Adipocyte (in vitro differentiated cells): ENCODE data around the gene PEX13.
"Not testable (repeated sequence)": the region's sequence is repeated elsewhere in the genome, so short reads cannot be mapped to it uniquely, and the experiment has no call there.

ENCODE experiments used
- DNase-seq: peaks from one replicate; pipeline ENCODE4 v3.0.0-alpha.2; 2015; ENCODE audit warnings: low read depth
- H3K27me3 ChIP-seq: replicated peaks from 2 replicates; pipeline ENCODE4 v1.7.0; 2013; ENCODE audit warnings: mild to moderate bottlenecking, low read length, moderate library complexity; ENCODE audit not compliant: control insufficient read depth, insufficient read depth
- H3K36me3 ChIP-seq: 2 replicates; pipeline ENCODE4 v1.7.0; 2013; ENCODE audit warnings: low read length, mild to moderate bottlenecking, moderate library complexity; ENCODE audit not compliant: control insufficient read depth, insufficient read depth, severe bottlenecking
- H3K4me1 ChIP-seq: 2 replicates; pipeline ENCODE4 v1.7.0; 2013; ENCODE audit warnings: mild to moderate bottlenecking, low read length, moderate library complexity; ENCODE audit not compliant: control insufficient read depth, insufficient read depth
- H3K4me3 ChIP-seq: 2 replicates; pipeline ENCODE4 v1.7.0; 2013; ENCODE audit warnings: mild to moderate bottlenecking, low read length, moderate library complexity
- H3K9ac ChIP-seq: 2 replicates; pipeline ENCODE4 v1.7.0; 2013; ENCODE audit warnings: mild to moderate bottlenecking, low read length, moderate library complexity
- H3K9me3 ChIP-seq: 2 replicates; pipeline ENCODE4 v1.7.0; 2013; ENCODE audit warnings: mild to moderate bottlenecking, low read length, moderate library complexity; ENCODE audit not compliant: control insufficient read depth

Gene PEX13

DNA sequence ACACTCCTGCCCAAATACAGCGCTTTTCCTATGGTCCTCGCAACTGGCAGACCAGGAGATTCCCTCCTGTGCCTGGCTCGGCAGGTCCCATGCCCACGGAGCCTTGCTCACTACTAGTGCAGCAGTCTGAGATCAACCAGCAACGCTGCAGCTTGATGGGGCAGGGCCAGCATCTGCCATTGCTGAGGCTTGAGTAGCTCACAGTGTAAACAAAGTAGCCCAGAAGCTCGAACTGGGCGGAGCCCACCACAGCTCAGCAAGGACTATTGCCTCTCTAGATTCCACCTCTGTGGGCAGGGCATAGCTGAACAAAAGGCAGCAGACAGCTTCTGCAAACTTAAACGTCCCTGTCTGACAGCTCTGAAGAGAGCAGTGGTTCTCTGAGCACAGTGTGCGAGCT, 17.1 kb downstream of the PEX13 start:
- DNase-seq, H3K9me3 ChIP-seq, H3K27me3 ChIP-seq, H3K4me3 ChIP-seq, H3K9ac ChIP-seq, H3K4me1 ChIP-seq: not testable (repeated sequence)
- peaks cover 40% of the 10 kb centered on the region for H3K36me3 ChIP-seq

DNA sequence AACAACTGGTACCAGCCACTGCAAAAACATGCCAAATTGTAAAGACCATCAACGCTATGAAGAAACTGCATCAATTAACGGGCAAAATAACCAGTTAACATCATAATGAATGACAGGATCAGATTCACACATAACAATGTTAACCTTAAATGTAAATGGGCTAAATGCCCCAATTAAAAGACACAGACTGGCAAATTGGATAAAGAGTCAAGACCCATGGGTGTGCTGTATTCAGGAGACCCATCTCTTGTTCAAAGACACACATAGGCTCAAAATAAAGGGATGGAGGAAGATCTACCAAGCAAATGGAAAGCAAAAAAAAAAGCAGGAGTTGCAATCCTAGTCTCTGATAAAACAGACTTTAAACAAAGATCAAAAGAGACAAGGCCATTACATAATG, 19.1 kb downstream of the PEX13 start:
- not testable (repeated sequence) for H3K27me3 ChIP-seq

DNA sequence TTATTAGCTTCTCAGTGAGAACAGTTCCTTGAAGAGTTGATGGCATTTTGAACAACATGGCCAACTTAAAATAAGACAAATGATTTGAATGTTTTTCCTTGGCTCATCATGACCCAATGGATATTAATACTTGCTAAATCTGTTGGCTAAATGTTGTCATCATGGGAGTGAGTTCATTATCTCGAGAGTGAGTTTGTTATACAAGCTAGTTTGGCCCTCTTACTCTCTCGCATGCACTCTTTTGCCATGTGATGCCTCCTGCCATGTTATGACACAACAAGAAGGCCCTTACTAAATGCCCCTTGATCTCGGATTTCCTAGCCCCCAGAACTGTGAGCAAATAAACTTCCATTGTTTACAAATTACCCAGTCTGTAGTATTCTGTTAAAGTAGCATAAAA, 25.3 kb downstream of the PEX13 start:
- no peak overlapping the region for H3K9ac ChIP-seq
- no peak for DNase-seq
- H3K27me3 ChIP-seq: no peaks in the 10 kb centered on the region
- H3K9me3 ChIP-seq: no peaks in the 10 kb centered on the region
- peaks cover 7% of the 10 kb centered on the region for H3K36me3 ChIP-seq
- no peak overlapping the region for H3K4me3 ChIP-seq
- H3K4me1 ChIP-seq: peaks cover 16% of the 10 kb centered on the region

More for the DNA sequence above, 19.1 kb downstream of the PEX13 start:
- H3K4me3 ChIP-seq, DNase-seq, H3K4me1 ChIP-seq, H3K9me3 ChIP-seq, H3K9ac ChIP-seq: not testable (repeated sequence)
- H3K36me3 ChIP-seq: peaks cover 34% of the 10 kb centered on the region

DNA sequence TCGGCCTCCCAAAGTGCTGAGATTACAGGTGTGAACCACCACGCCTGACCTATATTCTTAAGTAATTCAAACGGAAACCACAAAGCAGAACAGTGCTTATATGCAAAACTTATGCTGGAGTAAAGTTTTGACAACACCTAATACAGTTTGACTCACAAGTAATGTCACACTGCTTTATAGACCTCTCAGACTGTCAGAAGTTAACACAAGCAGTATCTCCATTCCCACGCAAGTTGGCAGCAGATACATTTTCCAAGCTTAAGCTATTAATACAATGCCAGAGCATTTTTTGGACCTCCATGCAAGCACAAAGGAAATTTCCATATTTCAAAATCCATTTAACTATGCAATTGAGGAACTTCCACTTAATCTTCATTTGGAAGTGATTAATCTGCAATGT, 27.1 kb downstream of the PEX13 start:
- H3K27me3 ChIP-seq: no peaks in the 10 kb centered on the region
- no peak for DNase-seq
- no peak overlapping the region for H3K4me3 ChIP-seq
- no peaks in the 10 kb centered on the region for H3K9me3 ChIP-seq
- H3K9ac ChIP-seq: no peak overlapping the region
- peaks cover 23% of the 10 kb centered on the region for H3K36me3 ChIP-seq
- H3K4me1 ChIP-seq: peaks cover 16% of the 10 kb centered on the region

DNA sequence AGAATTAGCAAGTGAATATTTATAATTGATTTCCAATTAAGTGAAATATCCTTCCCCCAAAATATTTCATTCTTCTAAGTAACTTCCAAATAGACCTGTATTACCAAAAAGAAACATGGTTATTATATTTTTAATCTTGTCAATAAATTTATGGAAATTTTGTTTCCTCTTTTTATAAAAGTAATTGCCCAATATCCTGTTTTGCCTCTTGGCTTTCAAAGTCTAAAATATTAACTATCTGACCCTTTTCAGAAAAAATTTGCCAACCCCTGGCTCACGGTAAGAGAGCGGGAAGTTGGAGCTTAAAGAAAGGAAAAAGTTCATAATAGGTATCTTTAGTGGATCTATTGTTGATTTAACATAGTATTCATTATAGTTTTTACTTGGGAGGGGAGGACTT, 27.7 kb downstream of the PEX13 start:
- H3K36me3 ChIP-seq: peaks cover 28% of the 10 kb centered on the region
- no peaks in the 10 kb centered on the region for H3K27me3 ChIP-seq
- no peaks in the 10 kb centered on the region for H3K9me3 ChIP-seq
- DNase-seq: no peak
- H3K9ac ChIP-seq: no peak overlapping the region
- H3K4me3 ChIP-seq: no peak overlapping the region
- H3K4me1 ChIP-seq: peaks cover 16% of the 10 kb centered on the region

DNA sequence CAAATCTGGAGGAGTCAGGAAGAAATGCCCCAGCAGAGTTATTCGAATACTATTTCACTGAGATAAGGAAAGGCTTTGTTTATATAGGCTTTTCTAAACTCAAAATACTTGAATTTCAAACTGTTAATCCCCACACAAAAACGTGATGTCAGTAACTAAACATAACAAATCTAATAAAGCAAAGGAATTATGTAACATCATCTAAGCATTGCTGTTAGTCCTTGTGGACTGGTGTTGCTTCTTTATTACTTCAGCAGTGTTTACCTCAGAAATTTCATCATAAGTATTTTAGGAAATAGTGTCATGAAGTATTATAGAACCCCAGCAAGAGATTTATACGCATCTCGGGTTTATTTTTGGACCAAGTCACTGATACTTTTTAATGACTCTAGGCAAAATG, 28.5 kb downstream of the PEX13 start:
- Histone ChIP-seq H3K27me3 (no peaks in the 10 kb centered on the region), H3K9me3 (no peaks in the 10 kb centered on the region), H3K9ac (no peak overlapping the region), H3K4me3 (no peak overlapping the region), H3K36me3 (peaks cover 34% of the 10 kb centered on the region), H3K4me1 (peaks cover 16% of the 10 kb centered on the region)
- peak; percentile 31 for DNase-seq

DNA sequence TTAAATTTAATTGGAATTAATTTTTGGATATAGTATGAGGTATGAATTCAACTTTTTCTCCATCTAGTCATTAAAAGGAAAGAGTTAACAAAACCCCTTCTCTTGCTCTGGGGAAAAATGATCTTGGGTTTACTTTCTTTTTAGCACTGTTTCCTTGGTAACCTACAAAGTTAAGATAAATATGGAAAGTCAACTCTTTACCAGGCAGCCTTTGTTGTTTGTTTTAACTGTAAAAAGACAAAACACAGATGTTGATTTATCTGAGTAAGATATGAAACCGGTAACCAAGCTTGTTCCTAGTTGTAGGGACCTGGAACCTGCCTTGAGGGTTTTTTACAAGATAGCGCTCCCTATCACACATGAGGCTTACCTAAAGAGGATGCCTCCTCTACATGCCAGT, 38.0 kb downstream of the PEX13 start:
- no peaks in the 10 kb centered on the region for H3K27me3 ChIP-seq
- no peak overlapping the region for H3K9ac ChIP-seq
- no peaks in the 10 kb centered on the region for H3K4me1 ChIP-seq
- DNase-seq: peak; percentile 42
- H3K4me3 ChIP-seq: no peak overlapping the region
- no peaks in the 10 kb centered on the region for H3K9me3 ChIP-seq
- peaks cover 19% of the 10 kb centered on the region for H3K36me3 ChIP-seq

DNA sequence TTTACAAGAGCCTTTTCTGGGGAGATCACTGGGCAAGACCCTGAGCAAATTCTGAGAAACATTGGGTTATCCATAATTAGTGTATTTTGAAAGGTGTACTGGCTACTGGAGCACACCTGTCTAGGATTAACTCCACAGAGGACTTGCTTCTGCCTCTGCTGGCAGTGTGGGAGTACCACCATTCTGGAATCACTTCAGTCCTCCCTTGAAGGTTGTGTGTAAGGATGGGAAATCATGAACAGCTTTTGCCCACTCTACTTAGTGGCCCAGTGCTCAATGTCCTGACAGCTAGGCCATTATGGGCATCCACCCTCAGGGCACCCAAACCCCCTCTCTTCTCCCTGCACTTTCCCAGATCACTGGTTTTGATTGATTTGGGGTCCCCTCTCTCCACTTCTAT, 40.0 kb downstream of the PEX13 start:
- no peak for DNase-seq
- Histone ChIP-seq H3K4me3 (no peak overlapping the region), H3K9me3 (no peaks in the 10 kb centered on the region), H3K9ac (no peak overlapping the region), H3K4me1 (no peaks in the 10 kb centered on the region), H3K27me3 (no peaks in the 10 kb centered on the region), H3K36me3 (peaks cover 11% of the 10 kb centered on the region)

DNA sequence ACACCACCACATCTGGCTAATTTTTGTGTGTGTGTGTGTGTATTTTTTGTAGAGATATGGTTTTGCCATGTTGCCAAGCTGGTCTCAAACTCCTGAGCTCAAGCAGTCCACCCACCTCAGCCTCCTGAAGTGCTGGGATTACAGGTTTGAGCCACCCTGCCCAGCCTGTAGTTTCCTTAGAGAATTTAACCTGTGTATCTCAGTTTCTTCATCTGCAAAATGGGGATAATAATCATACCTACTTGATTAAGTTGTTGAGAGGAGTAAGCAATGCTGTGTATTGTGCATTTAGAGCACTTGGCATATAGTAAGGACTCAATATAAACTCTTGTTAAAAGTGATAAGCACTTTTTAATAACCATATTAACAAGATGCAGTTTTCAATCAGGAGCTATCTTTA, 41.9 kb downstream of the PEX13 start:
- Histone ChIP-seq H3K9me3 (no peaks in the 10 kb centered on the region), H3K27me3 (no peaks in the 10 kb centered on the region), H3K9ac (no peak overlapping the region), H3K4me1 (no peaks in the 10 kb centered on the region), H3K36me3 (peaks cover 6% of the 10 kb centered on the region), H3K4me3 (no peak overlapping the region)
- DNase-seq: no peak

DNA sequence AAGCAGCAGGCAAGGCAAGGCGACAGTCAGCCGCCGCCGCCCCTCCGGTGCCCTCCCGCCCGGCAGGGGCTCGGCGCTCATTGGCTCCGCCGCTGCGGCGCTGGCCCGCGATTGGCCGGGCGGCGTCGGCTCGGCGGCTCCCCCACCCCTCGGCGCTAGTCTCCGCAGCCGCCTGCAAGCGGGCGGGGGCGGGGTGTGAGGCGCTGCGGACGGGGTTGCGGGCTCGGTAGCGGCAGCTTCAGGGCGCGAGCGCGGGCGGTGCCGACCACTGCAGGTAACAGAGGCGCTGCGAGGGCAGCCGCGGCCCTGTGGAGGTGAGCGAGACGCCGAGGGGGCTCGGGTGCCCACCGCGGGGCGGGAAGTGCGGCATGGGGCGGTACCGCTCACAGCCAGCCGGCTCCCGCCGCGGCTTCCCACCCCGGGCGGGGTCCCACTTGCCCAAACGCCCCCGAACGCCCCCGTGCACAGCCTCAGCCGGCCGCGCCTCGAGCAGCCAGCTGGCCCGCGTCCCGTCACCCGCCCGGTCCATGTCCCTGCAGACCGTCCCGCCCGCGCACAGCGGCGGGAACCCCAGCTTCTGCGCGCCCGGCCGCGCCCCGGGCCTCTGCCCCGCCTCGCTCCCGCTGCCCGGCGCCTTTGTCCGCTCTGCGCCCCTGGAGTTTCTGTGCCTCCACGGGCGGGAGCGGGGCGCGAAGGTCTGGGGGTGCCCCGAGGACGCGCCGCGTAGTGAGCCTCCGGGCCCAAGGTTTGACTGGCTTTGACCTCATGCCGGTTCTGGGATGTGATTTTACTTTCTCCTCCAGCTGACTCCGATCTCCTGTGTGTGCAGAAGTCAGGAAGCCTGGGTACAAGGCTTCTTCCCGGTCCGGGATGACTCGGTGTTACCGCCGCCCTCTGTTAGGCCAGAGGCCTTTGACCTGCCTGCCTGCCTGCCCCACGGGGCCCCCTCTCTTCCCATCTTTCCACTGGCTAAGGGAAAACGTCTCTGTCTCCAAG, 48.5 kb downstream of the PEX13 start, which contains the start of gene SANBR:
Gene SANBR, plus strand, starts transcription at position 158 of the 996 bp plus-strand sequence. CDS start 4,480 bp downstream, outside the sequence.
- DNase-seq: peak; percentile 95
- peaks cover 4% of the 10 kb centered on the region for H3K36me3 ChIP-seq
- H3K27me3 ChIP-seq: no peaks in the 10 kb centered on the region
- H3K4me3 ChIP-seq: peak within 1 kb of the TSS; percentile 91
- no peaks in the 10 kb centered on the region for H3K9me3 ChIP-seq
- H3K9ac ChIP-seq: peak within 1 kb of the TSS; percentile 91
- peaks cover 11% of the 10 kb centered on the region for H3K4me1 ChIP-seq

DNA sequence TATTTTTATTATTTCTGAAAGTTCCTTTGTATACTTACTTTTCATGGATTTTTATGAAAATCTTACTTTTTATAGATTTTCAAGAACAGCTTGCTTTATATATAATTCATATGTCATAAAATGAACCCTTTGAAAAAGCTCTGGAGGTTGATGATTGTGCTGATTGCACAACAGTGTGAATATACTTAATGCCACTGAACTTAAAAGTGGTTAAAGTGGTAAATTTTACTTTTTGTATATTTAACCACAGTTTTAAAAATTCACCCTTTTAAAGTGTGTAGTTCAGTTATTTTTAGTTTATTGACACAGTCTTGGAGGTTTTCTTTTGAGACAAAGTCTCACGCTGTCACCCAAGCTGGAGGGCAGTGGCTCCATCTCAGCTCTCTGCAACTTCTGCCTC, 56.6 kb downstream of the PEX13 start:
- H3K36me3 ChIP-seq: peaks cover 33% of the 10 kb centered on the region
- no peak overlapping the region for H3K9ac ChIP-seq
- no peaks in the 10 kb centered on the region for H3K4me1 ChIP-seq
- no peaks in the 10 kb centered on the region for H3K27me3 ChIP-seq
- no peak for DNase-seq
- H3K4me3 ChIP-seq: no peak overlapping the region
- no peaks in the 10 kb centered on the region for H3K9me3 ChIP-seq
